ENCODE results near the gene GLB1L3.

GRCh38 chr11:134361661-134362060 is 85.5 kb downstream of the GLB1L3 start:
- TF ChIP-seq POLR2AphosphoS5 (IDR thresholded peaks at IDR 0.05) (no peak), CTCF (IDR thresholded peaks at IDR 0.05) (no peak)
